NT2/D1 (cell line): ENCODE results near the gene ITPRIP.

Experiments used
- YY1 ChIP-seq: IDR thresholded peaks from 2 replicates; pipeline ENCODE4 v1.6.1; 2011; ENCODE audit not compliant: insufficient read length, insufficient read depth
- ZNF274 ChIP-seq: IDR thresholded peaks from 2 replicates; pipeline ENCODE4 v1.6.1; 2011; ENCODE audit warnings: mild to moderate bottlenecking, low read depth, low read length

- TF ChIP-seq ZNF274, result no peak
- no peak for TF ChIP-seq YY1
Observed at GRCh38 chr10:104376784-104377300, 38.6 kb upstream of the ITPRIP start.
